ENCODE results near the gene TMX3.

Gene TMX3

DNA sequence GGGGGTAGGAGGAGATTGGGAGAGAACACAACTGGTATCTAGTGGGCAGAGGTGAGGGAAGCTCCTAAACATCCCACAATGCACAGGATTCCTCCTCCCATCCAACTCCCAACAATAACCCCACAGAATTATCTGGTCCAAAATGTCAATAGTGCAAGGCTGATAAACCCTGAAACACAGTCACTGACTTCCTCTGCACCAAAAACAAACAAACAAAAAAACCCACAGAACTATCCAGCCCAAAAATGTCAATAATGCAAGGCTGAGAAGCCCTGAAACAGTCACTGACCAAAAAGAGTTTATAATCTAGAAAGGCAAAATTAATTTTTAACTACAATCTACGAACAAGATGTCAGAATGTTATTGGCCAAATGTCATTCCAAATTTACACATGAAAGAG is 9.8 kb downstream of the TMX3 start:
- FAIRE-seq (no peak), DNase-seq (ENCODE audit: insufficient read length) (no peak)
- TF ChIP-seq TAF1 (IDR thresholded peaks at IDR 0.05; ENCODE audit: borderline replicate concordance, low read depth, low read length): no peak
- no peak for TF ChIP-seq POLR2A (IDR thresholded peaks at IDR 0.05; ENCODE audit: low read depth, low read length)
- no peak for TF ChIP-seq POLR2AphosphoS5 (IDR thresholded peaks at IDR 0.05; ENCODE audit: low read depth, low read length)

DNA sequence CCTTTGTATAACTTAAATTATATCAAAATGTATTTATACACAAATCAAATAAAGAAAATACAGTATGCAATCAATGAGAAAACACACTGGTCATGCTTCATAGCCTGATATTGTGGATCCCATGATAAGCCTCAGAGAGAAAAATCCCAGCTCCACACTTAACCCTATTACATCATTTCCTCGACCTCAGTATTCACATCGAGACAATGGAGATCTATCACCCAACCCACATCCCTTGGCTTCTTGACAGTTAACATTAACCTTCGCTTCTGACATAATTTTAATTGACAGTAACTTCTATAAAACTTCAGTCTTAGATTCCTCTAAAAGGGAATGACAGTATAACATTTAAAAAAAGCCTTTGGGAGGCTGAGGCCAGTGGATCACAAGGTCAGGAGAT is 11.6 kb downstream of the TMX3 start:
- TF ChIP-seq POLR2A (IDR thresholded peaks at IDR 0.05; ENCODE audit: low read depth, low read length): no peak
- FAIRE-seq (no peak), DNase-seq (ENCODE audit: insufficient read length) (no peak)

DNA sequence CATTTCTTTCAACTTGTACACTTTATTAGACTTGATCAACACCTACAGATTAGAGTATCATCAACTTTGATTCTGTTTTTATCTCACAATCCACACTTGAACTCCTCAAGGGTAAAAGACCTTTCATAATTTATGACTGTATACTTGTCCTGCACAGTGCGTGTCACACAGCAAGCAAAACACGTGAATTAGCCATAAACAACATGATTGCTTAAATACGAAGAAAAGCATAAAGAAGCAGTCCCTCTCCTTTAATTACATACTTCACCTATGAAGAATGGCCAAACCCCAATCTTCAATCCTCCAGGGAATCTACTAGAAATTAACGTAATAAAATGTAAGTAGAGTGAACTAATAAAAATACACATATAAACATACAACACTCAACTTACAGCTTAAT is 13.6 kb downstream of the TMX3 start:
- no peak for DNase-seq (ENCODE audit: insufficient read length)
- no peak for FAIRE-seq
- TF ChIP-seq POLR2AphosphoS5 (IDR thresholded peaks at IDR 0.05; ENCODE audit: low read depth, low read length) (no peak), TAF1 (IDR thresholded peaks at IDR 0.05; ENCODE audit: borderline replicate concordance, low read depth, low read length) (no peak), POLR2A (IDR thresholded peaks at IDR 0.05; ENCODE audit: low read depth, low read length) (no peak)

DNA sequence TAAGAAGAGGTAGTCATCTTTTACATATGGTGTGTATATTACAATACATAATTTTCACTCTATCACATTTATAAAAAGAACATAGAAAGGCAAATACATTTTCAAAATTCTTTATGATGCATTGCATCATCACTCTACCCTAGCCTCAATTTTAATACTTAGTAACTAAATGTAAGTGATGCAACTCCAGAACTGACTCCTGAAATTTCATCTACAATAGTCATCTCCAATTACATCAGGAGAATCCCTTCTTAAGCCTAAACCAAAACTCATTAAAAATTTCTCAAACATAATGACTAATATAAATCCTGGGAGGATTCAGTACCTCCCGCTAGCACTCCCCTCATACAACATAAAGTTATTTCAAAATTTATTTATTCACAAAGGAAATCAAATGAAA is 15.9 kb downstream of the TMX3 start:
- TF ChIP-seq POLR2A (IDR thresholded peaks at IDR 0.05; ENCODE audit: low read depth, low read length): no peak
- TF ChIP-seq TAF1 (IDR thresholded peaks at IDR 0.05; ENCODE audit: borderline replicate concordance, low read depth, low read length): no peak
- TF ChIP-seq POLR2AphosphoS5 (IDR thresholded peaks at IDR 0.05; ENCODE audit: low read depth, low read length): no peak
- DNase-seq (ENCODE audit: insufficient read length) (no peak), FAIRE-seq (no peak)

DNA sequence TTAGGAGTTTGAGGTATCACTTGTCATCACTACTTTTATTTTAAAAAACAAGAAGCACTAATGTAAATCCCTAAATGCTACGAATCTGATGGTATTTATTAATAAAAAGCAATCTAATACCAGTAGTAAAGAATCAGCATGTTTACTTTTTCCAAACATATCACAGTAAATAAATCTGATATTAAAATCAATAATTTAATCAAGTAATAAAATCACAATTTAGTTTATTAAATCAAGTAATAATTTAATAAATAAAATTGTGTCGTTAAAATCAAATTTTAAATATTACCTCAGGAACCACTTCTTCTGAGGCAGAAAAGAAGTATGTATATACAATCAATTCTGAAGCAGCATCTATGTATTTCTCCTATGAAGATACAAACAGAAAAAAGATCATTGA is 18.0 kb downstream of the TMX3 start:
- DNase-seq (ENCODE audit: insufficient read length): no peak
- TF ChIP-seq POLR2A (IDR thresholded peaks at IDR 0.05; ENCODE audit: low read depth, low read length): no peak
- no peak for TF ChIP-seq TAF1 (IDR thresholded peaks at IDR 0.05; ENCODE audit: borderline replicate concordance, low read depth, low read length)
- TF ChIP-seq POLR2AphosphoS5 (IDR thresholded peaks at IDR 0.05; ENCODE audit: low read depth, low read length): no peak
- FAIRE-seq: no peak

DNA sequence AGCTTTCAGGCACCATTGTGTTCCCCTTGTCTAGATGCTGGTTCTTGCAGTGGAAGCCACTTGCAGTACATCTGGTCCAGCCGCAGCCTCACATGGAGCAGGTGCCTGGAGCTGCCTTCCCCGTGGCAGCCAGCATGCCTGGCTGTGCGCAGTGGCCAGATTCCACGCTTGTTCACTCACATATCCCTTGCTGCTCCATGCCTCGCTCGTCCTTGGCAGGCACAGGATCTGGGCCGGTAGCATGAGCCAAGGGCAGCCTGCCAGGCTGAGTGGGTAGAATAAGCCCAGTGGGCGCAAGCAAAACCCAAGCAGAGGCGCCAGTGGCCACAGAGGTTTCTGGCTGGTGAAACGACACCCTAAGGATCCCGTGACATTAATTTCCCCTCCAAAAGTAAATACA is 20.6 kb downstream of the TMX3 start:
- DNase-seq (ENCODE audit: insufficient read length): no peak
- FAIRE-seq: no peak
- TF ChIP-seq POLR2A (IDR thresholded peaks at IDR 0.05; ENCODE audit: low read depth, low read length): no peak
- TF ChIP-seq TAF1 (IDR thresholded peaks at IDR 0.05; ENCODE audit: borderline replicate concordance, low read depth, low read length): no peak

DNA sequence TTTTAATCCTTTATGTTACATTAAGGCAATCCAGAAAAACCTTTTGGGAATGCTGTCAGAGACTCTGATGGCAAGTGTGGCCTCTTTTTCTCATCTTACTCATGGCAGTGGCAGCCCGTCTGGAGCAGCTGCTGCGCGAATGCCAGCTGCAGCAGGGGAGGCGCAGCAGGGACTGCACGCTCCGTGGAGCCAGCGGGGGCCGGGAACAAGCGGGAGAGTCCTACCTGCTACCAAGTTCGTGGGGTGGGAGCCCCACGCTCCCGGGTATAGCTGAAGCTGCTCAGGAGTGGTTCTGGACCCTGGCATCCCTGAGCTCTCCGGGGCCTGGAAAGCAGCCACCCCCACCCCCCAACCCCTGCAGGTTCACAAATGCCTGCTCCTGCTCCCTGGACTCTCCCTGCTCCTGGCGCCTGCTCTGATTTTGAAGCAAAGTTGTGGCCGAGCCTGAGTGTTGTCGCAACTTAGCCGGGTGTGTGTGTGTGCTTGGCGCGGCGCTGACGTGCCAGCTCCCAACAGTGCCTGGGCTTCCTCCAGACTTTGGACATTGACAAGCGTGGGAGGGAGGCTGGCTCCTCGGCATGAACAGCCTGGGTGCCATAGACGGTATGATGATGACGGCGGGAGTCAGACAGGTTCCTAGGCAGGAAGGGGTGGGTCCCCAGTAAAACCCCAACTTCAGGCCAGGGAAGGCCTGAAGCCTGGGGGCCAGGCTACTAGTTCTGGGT is 21.7 kb downstream of the TMX3 start:
- TF ChIP-seq POLR2A (IDR thresholded peaks at IDR 0.05; ENCODE audit: low read depth, low read length): no peak
- TF ChIP-seq TAF1 (IDR thresholded peaks at IDR 0.05; ENCODE audit: borderline replicate concordance, low read depth, low read length): no peak
- TF ChIP-seq POLR2AphosphoS5 (IDR thresholded peaks at IDR 0.05; ENCODE audit: low read depth, low read length): no peak
- FAIRE-seq (no peak), DNase-seq (ENCODE audit: insufficient read length) (no peak)

DNA sequence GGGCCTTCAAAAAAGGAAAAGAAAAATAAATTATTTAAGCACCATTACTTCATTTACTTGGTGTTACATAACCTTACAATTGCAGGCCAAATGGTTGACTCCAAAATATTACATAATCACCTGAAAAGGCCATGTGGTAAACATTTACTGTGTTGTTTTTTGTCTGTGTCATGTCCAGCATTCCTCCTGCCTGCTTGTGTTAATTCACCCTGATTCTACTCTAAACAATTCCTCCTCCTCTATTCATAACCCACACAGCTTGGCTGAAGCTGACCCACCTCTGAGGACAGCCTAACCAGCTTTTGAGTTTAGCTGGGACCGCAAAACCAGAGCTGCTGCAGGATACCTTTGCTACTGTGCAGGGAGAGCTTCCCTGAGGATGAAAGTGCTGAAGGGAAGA is 35.4 kb downstream of the TMX3 start:
- FAIRE-seq: no peak
- TF ChIP-seq POLR2A (IDR thresholded peaks at IDR 0.05; ENCODE audit: low read depth, low read length) (no peak), POLR2AphosphoS5 (IDR thresholded peaks at IDR 0.05; ENCODE audit: low read depth, low read length) (no peak), TAF1 (IDR thresholded peaks at IDR 0.05; ENCODE audit: borderline replicate concordance, low read depth, low read length) (no peak)
- no peak for DNase-seq (ENCODE audit: insufficient read length)

DNA sequence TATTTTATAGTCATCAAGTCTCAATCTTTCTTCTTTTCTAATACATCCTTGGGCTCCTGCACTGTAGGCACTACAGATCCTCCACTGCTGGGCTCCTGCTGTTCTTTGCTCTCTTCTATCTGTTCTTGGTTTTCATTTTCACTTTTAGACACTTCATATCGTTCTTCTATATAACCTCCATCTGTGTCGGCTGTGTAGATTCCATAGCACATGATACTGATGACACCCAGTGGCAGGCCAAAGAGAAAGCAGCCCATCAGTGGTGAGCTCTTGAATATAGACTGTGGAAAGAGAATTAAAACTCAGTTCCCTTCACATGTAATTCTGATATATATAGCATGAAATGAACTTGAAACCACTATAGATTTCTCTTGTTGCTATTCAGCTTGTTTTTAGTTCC is 38.0 kb downstream of the TMX3 start:
- FAIRE-seq (no peak), DNase-seq (ENCODE audit: insufficient read length) (no peak)
- no peak for TF ChIP-seq POLR2AphosphoS5 (IDR thresholded peaks at IDR 0.05; ENCODE audit: low read depth, low read length)
- no peak for TF ChIP-seq TAF1 (IDR thresholded peaks at IDR 0.05; ENCODE audit: borderline replicate concordance, low read depth, low read length)
- TF ChIP-seq POLR2A (IDR thresholded peaks at IDR 0.05; ENCODE audit: low read depth, low read length): no peak

DNA sequence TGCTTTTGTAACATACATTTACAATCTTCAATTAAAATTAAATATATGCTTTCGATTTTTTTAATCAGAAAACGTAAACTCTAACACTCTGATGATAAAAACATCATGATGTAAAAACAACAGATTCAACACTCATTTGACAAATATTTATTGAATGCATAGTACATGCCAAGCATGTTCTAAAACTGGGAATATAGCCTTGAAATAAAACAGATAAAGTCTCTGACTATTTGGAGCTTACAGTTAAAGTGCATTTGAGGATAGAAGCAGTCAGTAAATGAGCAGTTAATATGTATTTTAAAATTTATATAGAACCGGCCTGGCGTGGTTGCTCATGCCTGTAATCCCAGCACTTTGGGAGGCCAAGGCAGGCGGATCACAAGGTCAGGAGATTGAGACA is 47.8 kb downstream of the TMX3 start:
- TF ChIP-seq TAF1 (IDR thresholded peaks at IDR 0.05; ENCODE audit: borderline replicate concordance, low read depth, low read length) (no peak), POLR2AphosphoS5 (IDR thresholded peaks at IDR 0.05; ENCODE audit: low read depth, low read length) (no peak), POLR2A (IDR thresholded peaks at IDR 0.05; ENCODE audit: low read depth, low read length) (no peak)
- FAIRE-seq (no peak), DNase-seq (ENCODE audit: insufficient read length) (no peak)

DNA sequence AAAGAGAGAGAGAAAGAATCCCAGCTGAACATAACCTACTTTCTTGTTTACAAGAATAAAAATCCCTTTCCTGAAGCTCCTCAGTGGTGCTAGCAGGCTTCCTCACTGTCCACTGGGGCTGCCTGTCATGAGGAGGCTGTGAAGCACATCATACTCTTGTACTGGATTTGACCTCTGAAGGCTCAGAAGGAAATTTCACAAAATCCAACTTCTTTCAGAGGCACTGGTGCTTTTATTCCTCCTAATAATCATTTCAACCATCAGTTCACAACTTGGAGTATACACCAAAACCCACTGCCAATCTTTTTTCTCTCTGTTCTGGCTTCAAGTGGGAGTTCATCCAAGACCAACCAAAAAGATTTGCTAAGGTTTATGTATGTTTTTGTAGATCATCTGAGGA is 48.5 kb downstream of the TMX3 start:
- DNase-seq (ENCODE audit: insufficient read length) (no peak), FAIRE-seq (no peak)
- TF ChIP-seq POLR2AphosphoS5 (IDR thresholded peaks at IDR 0.05; ENCODE audit: low read depth, low read length) (no peak), TAF1 (IDR thresholded peaks at IDR 0.05; ENCODE audit: borderline replicate concordance, low read depth, low read length) (no peak), POLR2A (IDR thresholded peaks at IDR 0.05; ENCODE audit: low read depth, low read length) (no peak)

DNA sequence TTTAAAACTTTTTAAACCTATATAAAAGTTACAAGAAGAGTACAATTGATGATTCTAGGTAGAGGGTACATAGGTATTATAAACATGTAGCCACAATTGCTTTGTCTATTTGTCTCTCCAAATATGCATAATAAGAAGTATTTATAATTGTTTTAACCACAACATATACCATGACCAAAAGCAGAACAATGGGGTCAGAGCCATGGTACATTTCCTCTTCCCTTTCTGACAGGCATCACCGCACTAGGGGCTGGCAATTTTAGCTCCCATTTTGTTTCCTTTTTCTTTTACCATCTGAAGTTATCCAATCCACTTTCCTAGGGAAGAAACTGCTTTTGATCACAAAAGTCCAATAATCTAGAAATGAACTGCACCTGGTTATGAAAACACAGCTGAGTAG is 49.3 kb downstream of the TMX3 start:
- FAIRE-seq (no peak), DNase-seq (ENCODE audit: insufficient read length) (no peak)
- TF ChIP-seq POLR2AphosphoS5 (IDR thresholded peaks at IDR 0.05; ENCODE audit: low read depth, low read length) (no peak), POLR2A (IDR thresholded peaks at IDR 0.05; ENCODE audit: low read depth, low read length) (no peak), TAF1 (IDR thresholded peaks at IDR 0.05; ENCODE audit: borderline replicate concordance, low read depth, low read length) (no peak)

DNA sequence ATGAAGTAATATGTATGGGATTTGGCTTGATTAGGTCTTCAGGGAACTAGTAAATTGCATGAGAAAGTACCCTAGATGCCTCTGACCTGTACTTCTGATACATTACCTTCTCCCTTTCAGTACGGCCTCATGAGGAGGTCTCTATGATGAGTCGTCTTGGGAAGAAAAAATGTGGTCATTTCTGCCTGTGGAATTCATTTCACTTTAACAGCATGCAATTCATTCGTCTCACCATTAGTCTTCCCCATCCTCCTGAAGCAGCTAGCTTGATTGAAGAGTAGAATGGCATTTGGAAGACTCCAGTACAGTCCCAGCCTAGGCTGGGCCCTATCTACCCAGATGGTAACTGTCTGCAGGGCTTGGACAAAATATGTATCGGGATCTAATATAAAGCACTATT is 52.2 kb downstream of the TMX3 start:
- TF ChIP-seq TAF1 (IDR thresholded peaks at IDR 0.05; ENCODE audit: borderline replicate concordance, low read depth, low read length): no peak
- DNase-seq (ENCODE audit: insufficient read length) (no peak), FAIRE-seq (no peak)

Data from GM12892 (cell line).